ENCODE data around the gene TEX10.

The TEX10 gene

DNA sequence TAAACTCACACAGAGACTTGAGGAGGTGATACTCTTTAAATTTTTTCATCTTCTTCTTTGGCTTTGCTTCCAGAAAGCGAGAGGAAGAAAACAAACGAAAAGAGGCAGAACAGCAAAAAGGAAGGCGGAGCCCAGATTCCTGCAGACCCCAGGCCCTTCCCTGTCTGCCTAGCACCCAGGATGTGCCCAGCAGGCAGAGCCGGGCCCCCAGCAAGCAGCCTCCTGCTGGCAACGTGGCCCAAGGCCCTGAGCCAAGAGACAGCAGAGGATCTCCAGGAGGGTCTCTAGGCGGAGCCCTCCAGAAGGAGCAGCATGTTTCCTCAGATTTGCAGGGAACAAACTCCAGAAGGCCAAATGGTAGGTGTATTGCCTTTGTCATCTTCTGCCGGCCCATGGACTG lies 68.5 kb downstream of the TEX10 start:
- no peak for DNase-seq (ENCODE audit: low spot score)

DNA sequence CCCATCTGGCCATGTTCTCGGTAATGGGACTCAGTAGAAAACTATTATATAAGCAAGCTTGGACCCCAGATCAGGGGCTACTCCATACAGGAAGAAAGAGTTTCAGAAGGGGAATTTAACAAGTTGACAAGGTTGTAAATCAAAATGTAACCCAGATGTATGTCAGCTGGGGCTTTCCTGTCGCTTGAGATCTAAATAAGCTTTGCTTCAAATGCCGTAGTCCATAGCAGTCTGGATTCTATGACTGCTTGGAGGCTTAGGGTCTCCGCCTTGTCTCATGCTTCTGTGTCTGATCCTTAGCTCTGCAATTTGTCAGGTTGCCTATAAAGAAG lies 70.4 kb downstream of the TEX10 start:
- DNase-seq (ENCODE audit: low spot score), result no peak

DNA sequence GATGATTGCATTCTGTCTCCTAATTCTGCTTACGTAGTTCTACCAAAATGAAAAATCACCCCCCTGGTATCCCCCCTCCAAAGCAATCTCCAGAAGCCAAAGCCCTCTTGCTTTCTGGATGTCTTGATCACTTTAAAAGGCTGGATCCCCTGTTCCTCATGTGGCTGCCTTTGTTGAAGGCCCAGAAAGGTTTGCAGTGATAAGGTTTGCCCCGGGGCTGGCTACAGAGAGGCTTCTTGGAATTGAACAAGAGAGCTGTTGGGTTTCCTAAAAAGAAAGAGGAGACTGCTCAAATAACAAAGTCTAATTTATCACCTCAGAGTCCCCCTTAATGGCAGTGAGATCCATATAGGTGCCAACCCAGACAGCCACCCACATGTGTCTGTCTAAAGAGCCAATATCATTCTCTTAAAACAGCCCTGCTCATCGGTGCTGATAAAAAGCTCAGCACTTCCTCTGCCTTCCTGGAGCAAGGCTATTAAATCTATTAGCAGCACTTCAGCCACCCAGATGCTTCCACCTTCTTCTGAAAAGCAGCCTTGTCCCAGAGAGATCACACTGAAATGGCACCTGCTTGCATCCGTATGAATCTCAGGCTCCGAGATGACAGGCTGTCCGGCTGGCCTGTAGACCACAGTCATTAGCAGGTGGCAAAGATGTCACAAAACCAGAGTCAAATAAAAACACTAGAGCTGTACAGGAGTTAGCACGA lies 70.9 kb downstream of the TEX10 start:
- DNase-seq (ENCODE audit: low spot score), result no peak

DNA sequence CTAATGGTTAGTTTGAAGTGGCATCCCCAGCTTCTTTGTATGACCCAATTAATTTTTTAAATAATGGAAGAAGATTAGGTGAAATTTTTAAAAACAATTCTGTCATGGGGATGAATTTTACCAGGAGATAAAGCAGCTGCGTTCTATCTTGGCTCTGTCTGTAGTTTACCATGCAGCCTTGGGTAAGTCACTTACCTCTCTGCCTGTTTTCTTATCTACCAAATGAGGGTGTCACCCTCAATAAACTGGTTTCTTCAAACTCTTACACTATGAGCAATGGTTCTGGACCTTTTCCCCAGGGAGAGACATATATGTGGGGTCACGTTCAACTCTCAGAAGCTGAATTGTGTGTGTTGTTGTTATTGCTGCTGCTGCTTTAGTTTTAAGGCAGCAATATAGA lies 71.7 kb downstream of the TEX10 start:
- no peak for DNase-seq (ENCODE audit: low spot score)

DNA sequence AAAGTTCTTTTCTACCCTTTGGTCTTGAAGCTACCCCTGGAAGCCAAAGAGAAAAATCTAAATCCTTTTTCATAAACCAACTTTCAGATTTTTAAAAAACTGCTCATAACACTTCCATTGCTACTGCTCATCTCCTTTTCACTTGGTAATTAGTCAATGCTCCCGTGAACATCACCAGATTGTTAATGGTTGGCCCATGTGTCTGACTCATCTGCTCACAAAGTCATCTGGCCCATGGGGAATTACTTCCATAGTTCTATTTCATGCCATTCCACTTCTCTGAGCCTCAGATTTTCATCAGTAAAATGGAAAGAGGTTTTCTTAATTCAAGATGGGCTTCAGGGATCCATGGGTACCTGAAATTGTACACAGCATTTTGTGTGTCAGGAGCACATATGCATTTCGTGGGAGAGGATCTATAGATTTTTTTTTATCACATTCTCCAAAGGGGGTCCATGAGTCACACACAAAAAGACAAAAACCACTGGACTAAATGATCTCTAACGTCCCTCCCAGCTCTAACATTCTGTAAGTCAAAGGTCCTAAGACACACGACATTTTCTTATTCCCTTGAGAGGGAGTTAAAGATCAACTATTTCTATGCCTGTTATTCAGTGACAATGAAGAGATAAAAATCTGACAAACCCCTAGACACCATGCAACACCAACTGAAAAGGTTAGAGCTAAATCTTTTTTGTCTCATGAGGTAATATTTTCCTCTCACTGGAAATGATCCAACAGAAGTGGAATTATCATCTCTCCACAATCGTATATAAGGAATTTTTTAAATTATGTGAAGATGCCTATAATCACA lies 75.4 kb downstream of the TEX10 start:
- no peak for DNase-seq (ENCODE audit: low spot score)

DNA sequence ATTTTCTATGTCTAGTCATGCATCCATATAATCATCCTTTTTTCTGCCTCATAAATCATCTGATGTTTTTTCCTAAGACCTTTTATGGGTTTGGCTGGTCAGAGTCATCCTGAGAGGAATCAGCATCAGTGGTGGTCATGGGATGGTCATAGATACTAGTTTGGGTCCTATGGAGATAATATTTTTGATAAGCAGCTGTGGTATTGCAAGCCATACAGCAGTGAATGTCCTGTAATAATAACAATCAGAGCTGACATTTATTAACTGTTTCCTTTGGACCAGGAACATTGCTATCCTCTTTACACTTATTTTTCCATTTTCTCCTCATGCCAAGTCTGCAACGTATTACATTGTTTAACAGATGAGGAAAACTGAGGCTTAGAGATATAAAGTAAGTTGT lies 83.1 kb downstream of the TEX10 start:
- DNase-seq (ENCODE audit: low spot score), result no peak

DNA sequence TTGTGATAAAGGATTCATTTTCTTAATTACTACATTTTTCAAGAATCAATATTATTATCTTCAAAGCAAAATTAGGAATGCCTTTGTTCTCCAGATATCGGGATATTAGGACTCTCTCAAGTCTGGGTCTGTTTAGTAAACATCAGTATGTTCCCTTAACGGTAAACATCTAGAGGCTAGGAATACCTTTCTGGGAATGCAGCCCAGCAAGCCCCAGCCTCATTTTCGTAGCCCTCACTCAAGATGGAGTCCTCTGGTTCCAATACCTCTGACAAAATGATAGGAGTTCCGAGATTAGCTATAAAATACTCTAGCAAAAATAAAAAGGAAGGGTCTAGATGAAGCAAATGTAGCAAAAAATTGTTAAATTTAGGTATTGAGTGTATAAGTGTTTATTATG lies 84.5 kb downstream of the TEX10 start:
- no peak for DNase-seq (ENCODE audit: low spot score)

DNA sequence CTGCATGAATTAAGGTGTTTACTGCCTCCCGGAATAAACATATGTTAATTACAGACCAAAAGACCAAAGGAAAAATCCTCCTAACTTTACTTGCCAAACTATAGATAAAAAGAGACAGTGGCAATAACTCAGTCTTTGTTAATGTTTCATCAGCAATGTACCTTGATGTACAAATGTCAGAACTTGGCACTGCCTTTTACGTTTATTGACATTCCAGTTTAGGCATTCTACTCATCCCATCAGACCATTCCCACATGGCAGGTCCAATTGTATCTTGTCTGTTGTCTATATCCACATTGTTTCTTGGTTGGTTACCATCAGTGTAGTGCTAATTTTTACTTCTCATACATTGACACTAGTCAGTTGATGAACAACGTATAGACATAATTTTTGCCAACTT lies 85.5 kb downstream of the TEX10 start:
- no peak for DNase-seq (ENCODE audit: low spot score)
